CD4-positive, alpha-beta T cell treated with Interleukin-6 for 4 hours (primary cell): Measurements from ENCODE around the gene PPP2CA.
"Not testable (repeated sequence)": the region's sequence is repeated elsewhere in the genome, so short reads cannot be mapped to it uniquely, and the experiment has no call there.

Experiments
- DNase-seq: peaks from one replicate; pipeline ENCODE4 v3.0.0-alpha.2; 2020; ENCODE audit warnings: mixed read lengths

Gene PPP2CA

GRCh38 chr5:134188092-134188491 is 37.8 kb downstream of the PPP2CA start:
- DNase-seq, result no peak

- DNase-seq, result peak; percentile 81
These were observed 41.4 kb downstream of the PPP2CA start for GRCh38 chr5:134184155-134185135.

GRCh38 chr5:134183481-134183880 is 42.4 kb downstream of the PPP2CA start:
- no peak for DNase-seq

GRCh38 chr5:134178096-134178419 is 47.8 kb downstream of the PPP2CA start:
- DNase-seq, result no peak

- no peak for DNase-seq
These were observed 48.3 kb downstream of the PPP2CA start for GRCh38 chr5:134177369-134178095.

- DNase-seq, result peak; percentile 86
These were observed 49.1 kb downstream of the PPP2CA start, which contains the start of gene SKP1 for GRCh38 chr5:134176511-134177368. SKP1 (minus strand) TSS chr5:134176950; CDS start chr5:134174022, 2,928 bp downstream.

- no peak for DNase-seq
These were observed 49.9 kb downstream of the PPP2CA start for GRCh38 chr5:134175921-134176510.

- DNase-seq, result no peak
These were observed 50.7 kb downstream of the PPP2CA start for GRCh38 chr5:134174841-134175839.

- peak; percentile 17 for DNase-seq
These were observed 53.9 kb downstream of the PPP2CA start for GRCh38 chr5:134171972-134172371.

GRCh38 chr5:134162592-134162991 is 63.3 kb downstream of the PPP2CA start:
- no peak for DNase-seq

GRCh38 chr5:134161513-134162395 is 64.1 kb downstream of the PPP2CA start:
- no peak for DNase-seq

GRCh38 chr5:134153657-134154056 is 72.2 kb downstream of the PPP2CA start:
- no peak for DNase-seq

GRCh38 chr5:134153241-134153640 is 72.6 kb downstream of the PPP2CA start:
- no peak for DNase-seq

- not testable (repeated sequence) for DNase-seq
These were observed 73.6 kb downstream of the PPP2CA start for GRCh38 chr5:134152173-134152832.

GRCh38 chr5:134151723-134152122 is 74.2 kb downstream of the PPP2CA start:
- DNase-seq, result peak; percentile 2

- DNase-seq, result peak; percentile 26
These were observed 76.1 kb downstream of the PPP2CA start for GRCh38 chr5:134149571-134150303.

GRCh38 chr5:134148986-134149539 is 76.8 kb downstream of the PPP2CA start:
- peak; percentile 25 for DNase-seq

GRCh38 chr5:134148316-134148715 is 77.6 kb downstream of the PPP2CA start:
- peak; percentile 34 for DNase-seq
